Naive thymus-derived CD4-positive, alpha-beta T cell (primary cell): ENCODE data around the gene TRMT10B. TPM values are rescaled to one million over a fixed set of nuclear protein-coding genes. Genes with fewer than 3 reads are reported as not detected.

Source experiments
- ATAC-seq: fragments of 150-1000 bp; cut with Tn5 transposase; 2 replicates; pipeline ENCODE4 v1.10.0; 2021; ENCODE audit warnings: mild to moderate bottlenecking, moderate library complexity
- CTCF ChIA-PET: fragments of 350-600 bp; sonication (Branson Sonifier 250); formaldehyde crosslinking; loops from one replicate; lab custom pipeline; 2021; ENCODE audit warnings: antibody characterized with exemption; lab: Charles Lee
- POLR2A ChIA-PET: fragments of 350-600 bp; sonication (Branson Sonifier 250); formaldehyde crosslinking; loops from one replicate; lab custom pipeline; 2021; ENCODE audit warnings: antibody characterized with exemption, inconsistent platforms; lab: Charles Lee
- DNase-seq, 9 donors: peaks; one replicate each; pipeline versions ENCODE4 v3.0.0 to v3.0.0-alpha.2; 2020 to 2022; ENCODE audit warnings: mixed read lengths in 1 of 9
- H3K27ac ChIP-seq: one replicate; pipeline ENCODE4 v1.7.0; 2013; ENCODE audit warnings: mild to moderate bottlenecking, low read depth, low read length, moderate library complexity
- H3K27me3 ChIP-seq, 2 donors: one replicate each; pipeline ENCODE4 v1.7.0; 2013; ENCODE audit warnings: low read length in 2 of 2, mild to moderate bottlenecking in 2 of 2, moderate library complexity in 2 of 2; ENCODE audit not compliant: control insufficient read depth in 2 of 2, insufficient read depth in 2 of 2
- H3K36me3 ChIP-seq, 3 experiments: 1 replicate in 2 of 3; 2 replicates in 1 of 3; pipeline ENCODE4 v1.7.0; 2013; ENCODE audit warnings: low read length in 3 of 3, mild to moderate bottlenecking in 3 of 3, moderate library complexity in 1 of 3; ENCODE audit not compliant: insufficient read depth in 3 of 3, control insufficient read depth in 2 of 3
- H3K4me1 ChIP-seq, 2 donors: one replicate each; pipeline ENCODE4 v1.7.0; 2013; ENCODE audit warnings: low read length in 2 of 2, mild to moderate bottlenecking in 2 of 2, moderate library complexity in 1 of 2; ENCODE audit not compliant: control insufficient read depth in 2 of 2, insufficient read depth in 2 of 2
- H3K4me3 ChIP-seq: 2 replicates; pipeline ENCODE4 v1.7.0; 2013; ENCODE audit warnings: mild to moderate bottlenecking, low read length
- H3K9me3 ChIP-seq, 3 experiments: 1 replicate in 2 of 3; 2 replicates in 1 of 3; pipeline ENCODE4 v1.7.0; 2013; ENCODE audit warnings: low read length in 3 of 3; ENCODE audit not compliant: control insufficient read depth in 2 of 3
- H3K27ac Mint-ChIP-seq, 9 donors: one replicate each; pipeline ENCODE4 v1.8.0; 2020 to 2022; ENCODE audit warnings: mixed read lengths in 9 of 9, mild to moderate bottlenecking in 8 of 9, moderate library complexity in 5 of 9, inconsistent platforms in 2 of 9
- H3K27me3 Mint-ChIP-seq, 5 donors: one replicate each; pipeline ENCODE4 v1.8.0; 2021 to 2022; ENCODE audit warnings: mixed read lengths in 5 of 5, mild to moderate bottlenecking in 1 of 5
- H3K36me3 Mint-ChIP-seq, 5 donors: one replicate each; pipeline ENCODE4 v1.8.0; 2020 to 2022; ENCODE audit warnings: mixed read lengths in 5 of 5, mild to moderate bottlenecking in 3 of 5, inconsistent platforms in 1 of 5
- H3K4me1 Mint-ChIP-seq, 7 donors: one replicate each; pipeline ENCODE4 v1.8.0; 2020 to 2022; ENCODE audit warnings: mixed read lengths in 7 of 7, mild to moderate bottlenecking in 3 of 7, inconsistent platforms in 1 of 7
- H3K4me3 Mint-ChIP-seq, 10 donors: one replicate each; pipeline ENCODE4 v1.8.0; 2020 to 2022; ENCODE audit warnings: mild to moderate bottlenecking in 10 of 10, mixed read lengths in 10 of 10, moderate library complexity in 6 of 10, inconsistent platforms in 2 of 10
- H3K9me3 Mint-ChIP-seq, 11 donors: one replicate each; pipeline ENCODE4 v1.8.0; 2020 to 2022; ENCODE audit warnings: mixed read lengths in 11 of 11, mild to moderate bottlenecking in 4 of 11, inconsistent platforms in 1 of 11, moderate library complexity in 1 of 11
- intact Hi-C, 2 donors: fragments of 100-400 bp; cut with micrococcal nuclease; formaldehyde crosslinking; loops; one replicate each; pipeline ENCODE4 v1.15.1; 2023
- polyA plus RNA-seq, 2 donors: library from polyadenylated mRNA; unstranded; fragments of 300-500 nt; fragmentation: Illumina TruSeq; gene quantifications; one replicate each; pipeline ENCODE4 v1.2.3, GENCODE V29; 2021
- total RNA-seq, 6 experiments: library from RNA in 5 of 6; stranded (reverse) in 5 of 6; gene quantifications; 1 replicate in 5 of 6; 2 replicates in 1 of 6; pipeline ENCODE4 v1.2.3 and lab custom pipeline; 2021 to 2026

Gene TRMT10B
- total and polyA plus RNA-seq, 7 experiments from 2014 or later = 15.3 to 28.9 (median 18.5) TPM

DNA sequence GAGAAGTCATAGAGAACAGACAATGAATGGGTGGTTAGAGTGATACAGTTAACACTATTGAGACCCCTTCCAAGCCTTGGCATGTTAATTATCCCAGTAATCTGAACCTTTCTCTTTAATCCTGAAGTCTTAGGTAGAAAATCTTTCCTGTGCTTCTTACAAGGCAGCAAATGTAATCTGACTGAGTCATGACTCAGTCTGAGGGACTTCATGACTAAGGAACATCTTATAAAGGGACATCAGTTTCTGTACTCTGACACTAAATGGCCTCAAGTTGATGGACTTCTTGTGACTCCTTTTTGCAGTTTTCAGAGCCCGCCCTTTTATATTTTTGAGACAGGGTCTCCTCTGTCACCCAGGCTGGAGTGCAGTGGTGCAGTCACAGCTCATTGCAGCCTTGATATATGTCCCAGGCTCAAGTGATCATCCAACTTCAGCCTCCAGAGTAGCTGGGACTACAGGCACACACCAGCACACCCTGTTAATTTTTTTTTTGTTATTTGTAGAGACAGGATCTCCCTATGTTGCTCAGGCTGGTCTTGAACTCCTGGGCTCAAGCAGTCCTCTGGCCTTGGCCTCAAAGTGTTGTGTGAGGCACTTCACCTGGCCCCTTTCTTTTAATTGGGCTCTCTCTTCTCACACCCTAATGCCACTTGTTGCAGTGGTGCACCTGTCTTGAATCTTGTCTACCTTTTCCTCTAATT, 21.8 kb downstream of the TRMT10B start:
- no peak for ATAC-seq
- peaks cover 8 to 52% (median 19%) of the 10 kb centered on the region in 5 donors for H3K36me3 Mint-ChIP-seq
- CTCF ChIA-PET = no interaction called here
- H3K36me3 ChIP-seq = peaks cover 5 to 58% (median 9%) of the 10 kb centered on the region in 3 experiments
- H3K27ac ChIP-seq = no peak overlapping the region
- H3K27me3 Mint-ChIP-seq = no peaks in the 10 kb centered on the region
- H3K27me3 ChIP-seq = no peaks in the 10 kb centered on the region
- intact Hi-C loops = loop anchor here in 1 of 2 donors (2.0 kb wide), 1 partner anchor 19 kb away; no protein-coding TSS in a partner anchor
- H3K9me3 ChIP-seq = no peaks in the 10 kb centered on the region
- POLR2A ChIA-PET = interaction anchor here (1.0 to 2.4 kb wide), 2 partner anchors 9 to 10 kb away, joined by 3 to 11 read pairs; partner anchors contain the start of gene EXOSC3
- H3K4me3 Mint-ChIP-seq = no peak overlapping the region
- no peak for DNase-seq
- H3K4me1 Mint-ChIP-seq = peaks cover 0 to 5% (median 4%) of the 10 kb centered on the region in 7 donors
- H3K4me1 ChIP-seq = no peaks in the 10 kb centered on the region
- no peak overlapping the region for H3K4me3 ChIP-seq
- H3K9me3 Mint-ChIP-seq = no peaks in the 10 kb centered on the region
- H3K27ac Mint-ChIP-seq = peak overlapping the region in 3 of 9 donors; percentile 1 to 78 (median 43)

- Histone ChIP-seq H3K36me3 (peaks cover 4 to 63% (median 9%) of the 10 kb centered on the region in 3 experiments), H3K9me3 (no peaks in the 10 kb centered on the region), H3K4me1 (no peaks in the 10 kb centered on the region), H3K4me3 (no peak overlapping the region), H3K27me3 (no peaks in the 10 kb centered on the region), H3K27ac (no peak overlapping the region)
- ATAC-seq = no peak
- Mint-ChIP-seq H3K27me3 (no peaks in the 10 kb centered on the region), H3K36me3 (peaks cover 8 to 48% (median 23%) of the 10 kb centered on the region in 5 donors), H3K9me3 (no peaks in the 10 kb centered on the region), H3K4me3 (no peak overlapping the region), H3K4me1 (peaks cover 0 to 11% (median 6%) of the 10 kb centered on the region in 7 donors), H3K27ac (no peak overlapping the region)
- DNase-seq = no peak
- CTCF ChIA-PET = no interaction called here
- intact Hi-C loops = no loop called here
- POLR2A ChIA-PET = interaction anchor here (1.0 kb wide), 1 partner anchor 9 kb away, joined by 3 read pairs; the partner anchor contains the start of gene EXOSC3
Observed at GRCh38 chr9:37776328-37776727, 22.7 kb downstream of the TRMT10B start.

- Mint-ChIP-seq H3K36me3 (peaks cover 15 to 48% (median 29%) of the 10 kb centered on the region in 5 donors), H3K4me1 (peaks cover 8 to 30% (median 27%) of the 10 kb centered on the region in 7 donors), H3K4me3 (peak overlapping the region in 1 of 10 donors; percentile 51), H3K27me3 (no peaks in the 10 kb centered on the region), H3K27ac (peak overlapping the region in 3 of 9 donors; percentile 9 to 34 (median 22)), H3K9me3 (no peaks in the 10 kb centered on the region)
- ATAC-seq (no peak), DNase-seq (no peak)
- Histone ChIP-seq H3K27me3 (no peaks in the 10 kb centered on the region), H3K4me1 (peaks cover 11 to 14% of the 10 kb centered on the region in 2 donors), H3K4me3 (no peak overlapping the region), H3K9me3 (no peaks in the 10 kb centered on the region), H3K36me3 (peaks cover 4 to 76% (median 13%) of the 10 kb centered on the region in 3 experiments), H3K27ac (no peak overlapping the region)
- ChIA-PET CTCF (interaction anchor here (0.6 kb wide), 1 partner anchor 480 kb away, joined by 3 read pairs; no protein-coding TSS in a partner anchor), POLR2A (interaction anchor here (0.6 to 3.6 kb wide), 3 partner anchors 9 to 116 kb away, joined by 3 to 13 read pairs (median 5); partner anchors contain the start of gene DCAF10)
- intact Hi-C loops = no loop called here
Observed at GRCh38 chr9:37778534-37778933, 24.9 kb downstream of the TRMT10B start.

DNA sequence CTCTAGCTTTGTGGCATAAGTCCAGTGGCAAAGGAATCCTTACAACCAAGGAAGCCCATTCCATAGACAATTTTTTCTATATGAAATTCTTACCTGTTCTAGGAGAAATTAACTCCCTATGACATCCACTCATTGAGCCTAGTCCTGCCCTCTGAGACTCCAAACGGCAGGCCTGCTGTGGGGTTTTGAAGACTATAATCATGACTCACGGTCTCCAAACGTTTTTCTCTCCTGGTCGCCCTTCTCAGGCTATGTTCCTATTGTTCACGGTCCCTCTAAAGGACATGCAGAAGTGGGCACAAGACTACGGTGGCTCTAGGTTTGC, 30.6 kb downstream of the TRMT10B start:
- H3K4me1 ChIP-seq = peaks cover 18 to 21% of the 10 kb centered on the region in 2 donors
- ChIA-PET POLR2A (interaction anchor here (0.7 to 3.5 kb wide), 10 partner anchors 10 to 196 kb away, joined by 3 to 29 read pairs (median 7); partner anchors contain the start of genes DCAF10 and TRMT10B), CTCF (no interaction called here)
- peaks cover 4 to 47% (median 9%) of the 10 kb centered on the region in 3 experiments for H3K36me3 ChIP-seq
- ATAC-seq = no peak
- Mint-ChIP-seq H3K27ac (peak overlapping the region; percentile 95 to 98 (median 96)), H3K4me3 (peak overlapping the region; percentile 96 to 98 (median 97)), H3K4me1 (peaks cover 18 to 50% (median 40%) of the 10 kb centered on the region in 7 donors), H3K9me3 (peaks cover 0 to 2% (median 0%) of the 10 kb centered on the region in 11 donors), H3K27me3 (peaks cover 0 to 4% (median 0%) of the 10 kb centered on the region in 5 donors), H3K36me3 (peaks cover 7 to 20% (median 17%) of the 10 kb centered on the region in 5 donors)
- no peaks in the 10 kb centered on the region for H3K27me3 ChIP-seq
- no peaks in the 10 kb centered on the region for H3K9me3 ChIP-seq
- peak overlapping the region; percentile 85 for H3K27ac ChIP-seq
- no peak for DNase-seq
- intact Hi-C loops = loop anchor here (1.0 to 2.0 kb wide), 2 partner anchors 120 to 1017 kb away; partner anchors contain the start of gene SLC25A51 (in 1 of the 2)
- H3K4me3 ChIP-seq = peak overlapping the region; percentile 92

- Mint-ChIP-seq H3K27ac (peak within 1 kb of the TSS; percentile 95 to 98 (median 96)), H3K4me1 (peaks cover 18 to 50% (median 40%) of the 10 kb centered on the region in 7 donors), H3K36me3 (peaks cover 7 to 17% (median 17%) of the 10 kb centered on the region in 5 donors), H3K27me3 (peaks cover 0 to 4% (median 0%) of the 10 kb centered on the region in 5 donors), H3K9me3 (peaks cover 0 to 2% (median 0%) of the 10 kb centered on the region in 11 donors), H3K4me3 (peak within 1 kb of the TSS; percentile 96 to 98 (median 97))
- Histone ChIP-seq H3K4me3 (peak within 1 kb of the TSS; percentile 92), H3K4me1 (peaks cover 18 to 21% of the 10 kb centered on the region in 2 donors), H3K36me3 (peaks cover 4 to 41% (median 9%) of the 10 kb centered on the region in 3 experiments), H3K9me3 (no peaks in the 10 kb centered on the region), H3K27ac (peak within 1 kb of the TSS; percentile 85), H3K27me3 (no peaks in the 10 kb centered on the region)
- intact Hi-C loops = loop anchor here (1.0 to 2.0 kb wide), 7 partner anchors 15 to 1018 kb away; partner anchors contain the start of genes DCAF10 (in 2 of the 2), TOMM5 (in 2 of the 2), TRMT10B (in 2 of the 2) and SLC25A51 (in 1 of the 2)
- ChIA-PET CTCF (no interaction called here), POLR2A (interaction anchor here (0.6 to 3.5 kb wide), 12 partner anchors 9 to 118 kb away, joined by 3 to 29 read pairs (median 6); partner anchors contain the start of genes DCAF10 and TRMT10B)
- ATAC-seq (peak; percentile 92), DNase-seq (peak; percentile 66 to 85 (median 81))
Observed at GRCh38 chr9:37784616-37785483, 31.2 kb downstream of the TRMT10B start, which contains the start of gene EXOSC3. TSS of gene EXOSC3 (minus strand) at chr9:37785064. CDS start at chr9:37785044, 20 bp downstream.
